SHP77 (cell line): ENCODE data around the gene SLC16A13.
"Not testable (repeated sequence)": the region's sequence is repeated elsewhere in the genome, so short reads cannot be mapped to it uniquely, and the experiment has no call there.

ENCODE experiments used
- DNase-seq, 2 experiments: peaks; one replicate each; lab custom pipeline; 2025; lab: John Stamatoyannopoulos, UW

Gene SLC16A13

GRCh38 chr17:7063518-7064094, 27.8 kb downstream of the SLC16A13 start:
- DNase-seq, result no peak

GRCh38 chr17:7064261-7064660, 28.4 kb downstream of the SLC16A13 start:
- DNase-seq, result no peak

GRCh38 chr17:7067198-7067597, 31.4 kb downstream of the SLC16A13 start:
- DNase-seq, result no peak

GRCh38 chr17:7068268-7068667, 32.5 kb downstream of the SLC16A13 start:
- no peak for DNase-seq

GRCh38 chr17:7070712-7071111, 34.9 kb downstream of the SLC16A13 start:
- no peak for DNase-seq

GRCh38 chr17:7072406-7072805, 36.6 kb downstream of the SLC16A13 start:
- no peak for DNase-seq

GRCh38 chr17:7074931-7075330, 39.1 kb downstream of the SLC16A13 start:
- no peak for DNase-seq

GRCh38 chr17:7077911-7078546, 42.2 kb downstream of the SLC16A13 start:
- no peak for DNase-seq

- no peak for DNase-seq
Measured at GRCh38 chr17:7078711-7079110, 42.9 kb downstream of the SLC16A13 start.

GRCh38 chr17:7079581-7080455, 44.0 kb downstream of the SLC16A13 start, which contains the start of gene CLEC10A:
CLEC10A (minus strand) TSS chr17:7080251; CDS start chr17:7078812, 1,439 bp downstream.
- no peak for DNase-seq

- DNase-seq, result no peak
Measured at GRCh38 chr17:7080456-7081041, 44.7 kb downstream of the SLC16A13 start.

GRCh38 chr17:7081341-7082062, 45.7 kb downstream of the SLC16A13 start:
- DNase-seq, result no peak

- no peak for DNase-seq
Measured at GRCh38 chr17:7083592-7083991, 47.8 kb downstream of the SLC16A13 start.

GRCh38 chr17:7084088-7084487, 48.3 kb downstream of the SLC16A13 start:
- no peak for DNase-seq

- not testable (repeated sequence) for DNase-seq
Measured at GRCh38 chr17:7088442-7088841, 52.6 kb downstream of the SLC16A13 start.

GRCh38 chr17:7089570-7089969, 53.8 kb downstream of the SLC16A13 start:
- DNase-seq, result not testable (repeated sequence)
